SK-N-DZ (cell line): ENCODE measurements around the gene POU2F1.

Source experiments
- DNase-seq: peaks from one replicate; pipeline ENCODE4 v3.0.0-alpha.2; 2015; ENCODE audit warnings: low spot score

POU2F1 gene

GRCh38 chr1:167441222-167441621, 220.5 kb downstream of the POU2F1 start:
- no peak for DNase-seq

GRCh38 chr1:167442142-167442848, 221.6 kb downstream of the POU2F1 start:
- DNase-seq, result peak; percentile 74

GRCh38 chr1:167442854-167443565, 222.3 kb downstream of the POU2F1 start:
- DNase-seq, result no peak

- DNase-seq, result no peak
Measured at GRCh38 chr1:167443757-167444156, 223.1 kb downstream of the POU2F1 start.

- no peak for DNase-seq
Measured at GRCh38 chr1:167446966-167447365, 226.3 kb downstream of the POU2F1 start.

GRCh38 chr1:167447521-167448136, 226.9 kb downstream of the POU2F1 start:
- no peak for DNase-seq

GRCh38 chr1:167450843-167451242, 230.2 kb downstream of the POU2F1 start:
- no peak for DNase-seq

- no peak for DNase-seq
Measured at GRCh38 chr1:167452483-167452882, 231.8 kb downstream of the POU2F1 start.

- DNase-seq, result no peak
Measured at GRCh38 chr1:167453123-167453522, 232.4 kb downstream of the POU2F1 start.

GRCh38 chr1:167454304-167454893, 233.7 kb downstream of the POU2F1 start:
- DNase-seq, result no peak

GRCh38 chr1:167454894-167455785, 234.5 kb downstream of the POU2F1 start:
- DNase-seq, result no peak

- no peak for DNase-seq
Measured at GRCh38 chr1:167455786-167456446, 235.2 kb downstream of the POU2F1 start.

- no peak for DNase-seq
Measured at GRCh38 chr1:167456524-167456923, 235.8 kb downstream of the POU2F1 start.

GRCh38 chr1:167456926-167457325, 236.2 kb downstream of the POU2F1 start:
- DNase-seq, result no peak

- no peak for DNase-seq
Measured at GRCh38 chr1:167457936-167458584, 237.4 kb downstream of the POU2F1 start.

GRCh38 chr1:167460836-167461235, 240.2 kb downstream of the POU2F1 start:
- no peak for DNase-seq

- no peak for DNase-seq
Measured at GRCh38 chr1:167462341-167462740, 241.7 kb downstream of the POU2F1 start.

- no peak for DNase-seq
Measured at GRCh38 chr1:167463080-167463479, 242.4 kb downstream of the POU2F1 start.

- DNase-seq, result no peak
Measured at GRCh38 chr1:167463875-167464575, 243.3 kb downstream of the POU2F1 start.

- DNase-seq, result no peak
Measured at GRCh38 chr1:167465018-167465417, 244.3 kb downstream of the POU2F1 start.
